HepG2 (cell line): ENCODE measurements around the gene MITF. TPM values are rescaled to one million over a fixed set of nuclear protein-coding genes. Genes with fewer than 3 reads are reported as not detected.

Experiments used
- ATAC-seq: fragments of 200-7000 bp; cut with Tn5 transposase; 3 replicates; pipeline ENCODE4 v1.9.1; 2020; ENCODE audit warnings: mild to moderate bottlenecking, moderate library complexity
- BruUV-seq: library from RNA; stranded (reverse); fragments of 400-500 nt; replicated peaks from 2 replicates; lab custom pipeline; 2021; lab: Mats Ljungman, UMichigan
- CTCF ChIA-PET: fragments of 300-600 bp; formaldehyde crosslinking; extraction: SDS; loops from one replicate; lab custom pipeline; 2021; ENCODE audit warnings: low total read pairs, inconsistent platforms, low intra/inter-chr PET ratio; lab: Yijun Ruan, JAX
- POLR2A ChIA-PET: fragments of 350-600 bp; sonication (Branson Sonifier 250); formaldehyde crosslinking; loops from one replicate; lab custom pipeline; 2020; ENCODE audit warnings: antibody characterized with exemption, inconsistent platforms; lab: Yijun Ruan, JAX
- DNase-seq: peaks from one replicate; pipeline ENCODE4 v3.0.0-alpha.2; 2015; ENCODE audit warnings: low spot score
- FAIRE-seq: peaks from 3 replicates; lab custom pipeline; 2011; peaks lifted over from hg19 to GRCh38; lab: Jason Lieb, UNC
- H2AFZ ChIP-seq: one replicate; pipeline ENCODE4 v1.6.1; 2011; ENCODE audit warnings: low read length, inconsistent platforms
- H3K27ac ChIP-seq: fragments of 300-600 bp; 3 replicates; pipeline ENCODE4 v1.8.0; 2011; ENCODE audit warnings: mixed run types, mild to moderate bottlenecking, mixed read lengths, low read length, inconsistent platforms; ENCODE audit not compliant: insufficient read depth; ENCODE audit errors: extremely low read length
- H3K27me3 ChIP-seq, 2 experiments: fragments of 200-600 bp in 1 of 2; 2 replicates in 1 of 2; 3 replicates in 1 of 2; pipeline versions ENCODE4 v1.6.0 to v1.8.0; 2011; ENCODE audit warnings: low read length in 2 of 2, mild to moderate bottlenecking in 2 of 2, moderate library complexity in 2 of 2, inconsistent platforms in 1 of 2; ENCODE audit not compliant: insufficient read depth in 2 of 2, control insufficient read depth in 1 of 2
- H3K36me3 ChIP-seq, 2 experiments: fragments of 200-600 bp in 1 of 2; replicated peaks in 1 of 2; 2 replicates in 1 of 2; 3 replicates in 1 of 2; pipeline versions ENCODE4 v1.5.1 to v1.8.0; 2011; ENCODE audit warnings: low read length in 2 of 2, inconsistent platforms in 1 of 2; ENCODE audit not compliant: insufficient read depth in 2 of 2, control insufficient read depth in 1 of 2
- H3K4me1 ChIP-seq: 2 replicates; pipeline ENCODE4 v1.5.1; 2012; ENCODE audit warnings: low read length, inconsistent platforms; ENCODE audit not compliant: insufficient read depth
- H3K4me2 ChIP-seq: 2 replicates; pipeline ENCODE4 v1.6.0; 2011; ENCODE audit warnings: low read depth, low read length, inconsistent platforms
- H3K4me3 ChIP-seq, 3 experiments: fragments of 200-600 bp in 1 of 3; sonication (generic), shearing (Covaris generic) in 1 of 3; replicated peaks in 1 of 3; 2 replicates each; pipeline ENCODE4 v1.5.1; 2011 to 2016; ENCODE audit warnings: low read length in 3 of 3, inconsistent platforms in 2 of 3, low read depth in 2 of 3, mild to moderate bottlenecking in 2 of 3, control low read depth in 1 of 3, mixed read lengths in 1 of 3; ENCODE audit not compliant: insufficient read depth in 1 of 3
- H3K79me2 ChIP-seq: one replicate; pipeline ENCODE4 v1.6.1; 2011; ENCODE audit warnings: low read length, inconsistent platforms; ENCODE audit not compliant: insufficient read depth
- H3K9ac ChIP-seq: 2 replicates; pipeline ENCODE4 v1.6.0; 2011; ENCODE audit warnings: mild to moderate bottlenecking, low read depth, low read length, inconsistent platforms; ENCODE audit not compliant: insufficient read depth
- H3K9me3 ChIP-seq: 2 replicates; pipeline ENCODE4 v1.5.1; 2012; ENCODE audit warnings: mild to moderate bottlenecking, low read length
- H4K20me1 ChIP-seq: 2 replicates; pipeline ENCODE4 v1.6.0; 2011; ENCODE audit warnings: inconsistent platforms, mild to moderate bottlenecking, low read length, moderate library complexity; ENCODE audit not compliant: insufficient read depth
- ARID2 ChIP-seq: sonication (generic); formaldehyde crosslinking; IDR thresholded peaks from 2 replicates; pipeline ENCODE4 v1.8.1; 2022; ENCODE audit warnings: mild to moderate bottlenecking, missing genetic modification reagents, borderline replicate concordance
- CC2D1A ChIP-seq: sonication (generic); formaldehyde crosslinking; IDR thresholded peaks from 2 replicates; pipeline ENCODE4 v1.8.1; 2023; ENCODE audit warnings: mild to moderate bottlenecking, missing genetic modification reagents
- DZIP1 ChIP-seq: sonication (generic); formaldehyde crosslinking; IDR thresholded peaks from 2 replicates; pipeline ENCODE4 v1.5.0; 2020; ENCODE audit warnings: mild to moderate bottlenecking, missing genetic modification reagents
- ESRRA ChIP-seq: sonication (generic); formaldehyde crosslinking; IDR thresholded peaks from 2 replicates; pipeline ENCODE4 v1.5.1; 2020; ENCODE audit warnings: mild to moderate bottlenecking, low read depth, missing genetic modification reagents
- FOXK2 ChIP-seq: fragments of 450-650 bp; IDR thresholded peaks from 2 replicates; pipeline ENCODE4 v1.6.1; 2016
- HDAC6 ChIP-seq: fragments of 200-600 bp; sonication (generic); IDR thresholded peaks from 2 replicates; pipeline ENCODE4 v1.7.0; 2017; ENCODE audit warnings: mild to moderate bottlenecking, antibody characterized with exemption, low read length, low read depth
- KAT8 ChIP-seq: IDR thresholded peaks from 2 replicates; pipeline ENCODE4 v1.6.1; 2016; ENCODE audit warnings: missing genetic modification reagents, missing compliant biosample characterization
- MAZ ChIP-seq, 2 experiments: sonication (generic) in 1 of 2; formaldehyde crosslinking in 1 of 2; IDR thresholded peaks; 2 replicates each; pipeline versions ENCODE4 v1.5.0 to v1.6.1; 2012 to 2020; ENCODE audit warnings: low read depth in 2 of 2, mild to moderate bottlenecking in 2 of 2, borderline replicate concordance in 1 of 2, improper control_type of control experiment in 1 of 2, low read length in 1 of 2, missing genetic modification reagents in 1 of 2, moderate library complexity in 1 of 2
- MIER2 ChIP-seq: IDR thresholded peaks from 2 replicates; pipeline ENCODE4 v1.6.1; 2016; ENCODE audit warnings: missing biosample characterization, missing genetic modification reagents
- SAP130 ChIP-seq: IDR thresholded peaks from 2 replicates; pipeline ENCODE4 v1.6.1; 2016; ENCODE audit warnings: low read depth
- SMAD9 ChIP-seq: sonication (generic); formaldehyde crosslinking; IDR thresholded peaks from 2 replicates; pipeline ENCODE4 v1.5.1; 2020; ENCODE audit warnings: mild to moderate bottlenecking, missing genetic modification reagents
- SNAPC2 ChIP-seq: sonication (generic); formaldehyde crosslinking; IDR thresholded peaks from 2 replicates; pipeline ENCODE4 v1.8.1; 2022; ENCODE audit warnings: mild to moderate bottlenecking, missing genetic modification reagents
- SRF ChIP-seq: IDR thresholded peaks from 2 replicates; pipeline ENCODE4 v1.6.1; 2011; ENCODE audit warnings: mild to moderate bottlenecking, low read depth, low read length, moderate library complexity
- ZNF24 ChIP-seq: fragments of 450-650 bp; IDR thresholded peaks from 2 replicates; pipeline ENCODE4 v1.6.1; 2017; ENCODE audit warnings: antibody characterized with exemption, mild to moderate bottlenecking
- ZNF777 ChIP-seq: sonication (generic); formaldehyde crosslinking; IDR thresholded peaks from 2 replicates; pipeline ENCODE4 v1.4.0; 2020; ENCODE audit warnings: missing genetic modification reagents
- ZNF841 ChIP-seq: sonication (generic); formaldehyde crosslinking; IDR thresholded peaks from 2 replicates; pipeline ENCODE4 v1.8.1; 2023; ENCODE audit warnings: missing genetic modification reagents, borderline replicate concordance
- WGBS: methylation state at CpG from one replicate; pipeline ENCODE4 v1.1.6; 2017; ENCODE audit warnings: low lambda C conversion rate; 5-methylcytosine and 5-hydroxymethylcytosine counted together
- in situ Hi-C: cut with HindIII; loops from 2 replicates; pipeline ENCODE4 v1.10.0; 2017; ENCODE audit warnings: low pct_unique_long_range_greater_than_20kb; ENCODE audit not compliant: extremely low pct_ligation_motif_present
- intact Hi-C: fragments of 100-400 bp; cut with micrococcal nuclease; formaldehyde crosslinking; loops from one replicate; pipeline ENCODE4 v1.10.0; 2022; ENCODE audit not compliant: unreplicated experiment
- polyA plus RNA-seq, 8 experiments: library from polyadenylated mRNA; depleted of rRNA in 3 of 8; stranded (reverse) in 7 of 8; unstranded in 1 of 8; fragments of >200 nt; fragmentation: Illumina TruSeq in 4 of 8; extraction: Trizol in 4 of 8; gene quantifications; 2 replicates each; pipeline versions ENCODE4 v1.2.1 to v1.2.3, GENCODE V29; 2011 to 2016; ENCODE audit warnings: low read depth in 4 of 8, missing spikeins in 1 of 8, mixed read lengths in 1 of 8; ENCODE audit not compliant: insufficient read depth in 1 of 8
- total RNA-seq, 5 experiments: library from RNA; depleted of rRNA; stranded (reverse); fragments of >200 nt; fragmentation: Illumina TruSeq; extraction: Trizol; gene quantifications; 2 replicates each; pipeline ENCODE4 v1.2.3, GENCODE V29; 2016; ENCODE audit warnings: low read depth in 1 of 5
- TF ChIP-seq, protein P1 (sequence below): conservative IDR thresholded peaks from 2 replicates; pipeline ENCODE4 v1.6.1; 2018; ENCODE audit warnings: missing genetic modification reagents
- TF ChIP-seq, protein P2 (sequence below): sonication (generic); formaldehyde crosslinking; IDR thresholded peaks from 2 replicates; pipeline ENCODE4 v1.8.0; 2022; ENCODE audit warnings: mild to moderate bottlenecking, missing genetic modification reagents; ENCODE audit not compliant: insufficient replicate concordance

MITF gene
- total and polyA plus RNA-seq, 2 of the 13 experiments (the other 11 are each of a cell fraction or from before 2014, with no cell fraction given) = 0.12 to 0.38 TPM

- intact Hi-C loops (no loop called here), in situ Hi-C loops (no loop called here)
Observed at GRCh38 chr3:69712269-69712668, 27.0 kb upstream of the MITF start.

More at GRCh38 chr3:69712269-69712668, 27.0 kb upstream of the MITF start:
- ChIA-PET POLR2A (no interaction called here), CTCF (no interaction called here)
- H2AFZ ChIP-seq = no peak overlapping the region
- BruUV-seq = no TSS peak
- no peaks in the 10 kb centered on the region for H3K79me2 ChIP-seq
- FAIRE-seq (no peak), DNase-seq (no peak), ATAC-seq (no peak)
- H3K9ac ChIP-seq = no peak overlapping the region
- no peak for TF ChIP-seq MAZ (IDR thresholded peaks at IDR 0.05; ENCODE audit: borderline replicate concordance, low read depth, low read length)
- TF ChIP-seq MAZ (CRISPR knock-in tag; IDR thresholded peaks at IDR 0.05; ENCODE audit: low read depth) = no peak
- TF ChIP-seq, protein P1, sequence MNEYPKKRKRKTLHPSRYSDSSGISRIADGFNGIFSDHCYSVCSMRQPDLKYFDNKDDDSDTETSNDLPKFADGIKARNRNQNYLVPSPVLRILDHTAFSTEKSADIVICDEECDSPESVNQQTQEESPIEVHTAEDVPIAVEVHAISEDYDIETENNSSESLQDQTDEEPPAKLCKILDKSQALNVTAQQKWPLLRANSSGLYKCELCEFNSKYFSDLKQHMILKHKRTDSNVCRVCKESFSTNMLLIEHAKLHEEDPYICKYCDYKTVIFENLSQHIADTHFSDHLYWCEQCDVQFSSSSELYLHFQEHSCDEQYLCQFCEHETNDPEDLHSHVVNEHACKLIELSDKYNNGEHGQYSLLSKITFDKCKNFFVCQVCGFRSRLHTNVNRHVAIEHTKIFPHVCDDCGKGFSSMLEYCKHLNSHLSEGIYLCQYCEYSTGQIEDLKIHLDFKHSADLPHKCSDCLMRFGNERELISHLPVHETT (CRISPR knock-in tag) = no peak
- TF ChIP-seq ZNF841 = no peak
- TF ChIP-seq MIER2 (CRISPR knock-in tag) = no peak
- no peak for TF ChIP-seq DZIP1 (CRISPR knock-in tag)
- TF ChIP-seq SRF = no peak
- no peak for TF ChIP-seq CC2D1A (CRISPR knock-in tag)
- TF ChIP-seq ZNF24 = no peak
- no peak for TF ChIP-seq HDAC6
- no peak for TF ChIP-seq ARID2 (CRISPR knock-in tag)
- TF ChIP-seq SMAD9 = no peak
- TF ChIP-seq, protein P2, sequence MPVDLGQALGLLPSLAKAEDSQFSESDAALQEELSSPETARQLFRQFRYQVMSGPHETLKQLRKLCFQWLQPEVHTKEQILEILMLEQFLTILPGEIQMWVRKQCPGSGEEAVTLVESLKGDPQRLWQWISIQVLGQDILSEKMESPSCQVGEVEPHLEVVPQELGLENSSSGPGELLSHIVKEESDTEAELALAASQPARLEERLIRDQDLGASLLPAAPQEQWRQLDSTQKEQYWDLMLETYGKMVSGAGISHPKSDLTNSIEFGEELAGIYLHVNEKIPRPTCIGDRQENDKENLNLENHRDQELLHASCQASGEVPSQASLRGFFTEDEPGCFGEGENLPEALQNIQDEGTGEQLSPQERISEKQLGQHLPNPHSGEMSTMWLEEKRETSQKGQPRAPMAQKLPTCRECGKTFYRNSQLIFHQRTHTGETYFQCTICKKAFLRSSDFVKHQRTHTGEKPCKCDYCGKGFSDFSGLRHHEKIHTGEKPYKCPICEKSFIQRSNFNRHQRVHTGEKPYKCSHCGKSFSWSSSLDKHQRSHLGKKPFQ (CRISPR knock-in tag) = no peak
- no peak for TF ChIP-seq SAP130 (CRISPR knock-in tag)
- TF ChIP-seq KAT8 (CRISPR knock-in tag) = no peak
- no peak for TF ChIP-seq FOXK2
- no peak for TF ChIP-seq SNAPC2 (CRISPR knock-in tag)
- TF ChIP-seq ZNF777 (CRISPR knock-in tag) = no peak
- no peak for TF ChIP-seq ESRRA
- H3K36me3 ChIP-seq = no peaks in the 10 kb centered on the region
- no peaks in the 10 kb centered on the region for H4K20me1 ChIP-seq
- H3K4me2 ChIP-seq = no peak overlapping the region
- WGBS = 31% methylated on average over 5 of the region's 5 CpGs
- H3K9me3 ChIP-seq = no peaks in the 10 kb centered on the region
- H3K4me1 ChIP-seq = no peaks in the 10 kb centered on the region
- H3K4me3 ChIP-seq = no peak overlapping the region
- H3K27me3 ChIP-seq = no peaks in the 10 kb centered on the region; a peak in 1 of 5 replicates
- no peak overlapping the region for H3K27ac ChIP-seq
